ENCODE data around the gene HELQ. TPM values are rescaled to one million over a fixed set of nuclear protein-coding genes. Genes with fewer than 3 reads are reported as not detected.
A peak's percentile ranks its signal among the peaks of the same experiment; 100 is the strongest.

The HELQ gene
- total and polyA plus RNA-seq, 9 of the 15 experiments (the other 6 are each of a cell fraction or from before 2014, with no cell fraction given), result 3.5 to 15.2 (median 11.9) TPM

DNA sequence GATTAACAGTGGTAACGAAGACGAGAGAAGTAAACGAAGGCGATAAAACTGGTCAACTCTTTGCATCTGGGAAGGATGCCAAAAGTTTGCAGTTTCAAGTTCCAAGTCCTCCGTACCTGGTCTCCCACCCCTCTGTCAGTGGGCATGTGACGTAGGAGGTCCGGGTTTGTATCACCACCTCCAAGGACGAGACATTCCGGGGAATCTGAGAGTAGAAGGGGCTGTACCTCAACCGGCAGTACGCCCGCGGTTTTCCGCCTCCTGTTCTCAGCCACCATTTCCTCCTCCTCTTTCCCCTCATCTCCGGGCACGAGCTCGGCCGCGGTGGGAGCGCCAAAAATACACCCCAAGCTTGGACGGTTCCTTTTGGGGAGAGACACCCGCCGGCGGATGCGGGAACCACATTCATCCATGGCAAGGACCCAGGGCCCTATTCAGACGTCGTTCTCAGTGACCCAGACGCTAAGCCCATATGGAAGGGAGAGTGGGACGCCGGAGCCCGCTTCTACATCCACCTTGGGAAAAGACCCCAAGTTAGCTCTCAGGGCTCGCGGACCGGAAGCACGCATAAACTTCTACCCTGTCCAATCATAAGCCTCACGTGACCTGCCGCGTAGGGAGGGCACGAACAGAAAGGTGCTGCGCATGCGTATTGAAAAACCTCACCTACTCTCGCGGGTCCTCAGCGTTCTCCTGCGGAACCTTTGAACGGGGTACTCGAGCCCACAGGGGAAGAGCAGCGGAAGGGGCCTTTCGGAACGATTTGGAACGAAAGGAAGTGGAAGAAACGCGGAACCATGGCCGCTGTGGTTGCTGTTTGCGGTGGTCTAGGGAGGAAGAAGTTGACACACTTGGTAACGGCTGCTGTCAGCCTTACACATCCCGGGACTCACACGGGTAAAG lies at the start of gene HELQ, which contains the start of gene MRPS18C (continued):
- peak; percentile 98 for TF ChIP-seq TOE1 (IDR thresholded peaks at IDR 0.05; ENCODE audit: borderline replicate concordance)
- peak; percentile 66; the same call in 1 of the 2 replicates for TF ChIP-seq TOE1 (CRISPR knock-in tag; IDR thresholded peaks at IDR 0.05; ENCODE audit: borderline replicate concordance, low read depth)
- no peak for TF ChIP-seq ARID2 (IDR thresholded peaks at IDR 0.05)
- TF ChIP-seq MCM3 (IDR thresholded peaks at IDR 0.05), result no peak
- no peak for TF ChIP-seq RFX7 (CRISPR knock-in tag; IDR thresholded peaks at IDR 0.05)
- peak; percentile 63; the same call in 1 of the 2 replicates for TF ChIP-seq ZKSCAN1 (IDR thresholded peaks at IDR 0.05; ENCODE audit: low read depth, low read length)
- no peak for TF ChIP-seq ZNF143 (CRISPR knock-in tag; IDR thresholded peaks at IDR 0.05)
- TF ChIP-seq BRD4 (IDR thresholded peaks at IDR 0.05), result 0 out of 2 replicates have a peak, but pooled peaks have one; percentile 63
- no peak; the same call in 1 of the 2 replicates for TF ChIP-seq EGR1 (conservative IDR thresholded peaks at IDR 0.05)
- peak; percentile 34; the same call in 1 of the 2 replicates for TF ChIP-seq MEF2D (tag; conservative IDR thresholded peaks at IDR 0.05; ENCODE audit: low read depth)
- peak; percentile 88 for TF ChIP-seq POLR2G (IDR thresholded peaks at IDR 0.05; ENCODE audit: low read depth, low read length)
- peak in 1 of 2 experiments; percentile 99; a peak in 2 of 4 replicates for TF ChIP-seq TRIM24 (IDR thresholded peaks at IDR 0.05)
- peak; percentile 100 for TF ChIP-seq GABPA (tag; conservative IDR thresholded peaks at IDR 0.05; ENCODE audit: low read depth)
- no peak for TF ChIP-seq ZNF121 (CRISPR knock-in tag; conservative IDR thresholded peaks at IDR 0.05)
- no peak for TF ChIP-seq ETS2 (tag; IDR thresholded peaks at IDR 0.05; ENCODE audit: borderline replicate concordance, poor library complexity, severe bottlenecking)
- TF ChIP-seq HDAC8 (tag; IDR thresholded peaks at IDR 0.05), result no peak
- TF ChIP-seq ZNF174 (CRISPR knock-in tag; IDR thresholded peaks at IDR 0.05), result no peak
- no peak for TF ChIP-seq ZNF184 (CRISPR knock-in tag; IDR thresholded peaks at IDR 0.05)
- TF ChIP-seq KHSRP (IDR thresholded peaks at IDR 0.05), result no peak
- peak; percentile 94 for TF ChIP-seq SUPT5H (IDR thresholded peaks at IDR 0.05)
- no peak for TF ChIP-seq FUS (optimal IDR thresholded peaks at IDR 0.05; ENCODE audit: low read depth, low read length)
- TF ChIP-seq, protein P1, sequence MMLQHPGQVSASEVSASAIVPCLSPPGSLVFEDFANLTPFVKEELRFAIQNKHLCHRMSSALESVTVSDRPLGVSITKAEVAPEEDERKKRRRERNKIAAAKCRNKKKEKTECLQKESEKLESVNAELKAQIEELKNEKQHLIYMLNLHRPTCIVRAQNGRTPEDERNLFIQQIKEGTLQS (IDR thresholded peaks at IDR 0.05), result peak; percentile 62
- TF ChIP-seq, protein P1 (CRISPR knock-in tag; conservative IDR thresholded peaks at IDR 0.05), result no peak; the same call in 1 of the 2 replicates
- peak; percentile 77 for TF ChIP-seq CHD1 (IDR thresholded peaks at IDR 0.05; ENCODE audit: low read length)
- TF ChIP-seq SETDB1 (IDR thresholded peaks at IDR 0.05; ENCODE audit: low read length), result no peak
- peak in 1 of 2 experiments; percentile 83; a peak in 2 of 4 replicates for TF ChIP-seq RCOR1 (IDR thresholded peaks at IDR 0.05; ENCODE audit: borderline replicate concordance in 1 of 2, low read depth in 2 of 2, low read length in 2 of 2)
- TF ChIP-seq CREM (IDR thresholded peaks at IDR 0.05; ENCODE audit: low read depth), result peak; percentile 88
- peak; percentile 98 for TF ChIP-seq XRCC5 (IDR thresholded peaks at IDR 0.05; ENCODE audit: low read depth, low read length)
- no peak for TF ChIP-seq KLF6 (CRISPR knock-in tag; IDR thresholded peaks at IDR 0.05; ENCODE audit: borderline replicate concordance)
- TF ChIP-seq POLR3G (IDR thresholded peaks at IDR 0.05; ENCODE audit: extremely low read depth, insufficient read length, insufficient replicate concordance), result no peak

Measured in K562 (cell line).